Subcutaneous adipose tissue (tissue), 4 donors: ENCODE measurements around the gene DAO. TPM values are rescaled to one million over a fixed set of nuclear protein-coding genes. Genes with fewer than 3 reads are reported as not detected.

Source experiments
- CTCF ChIP-seq: fragments of 450-650 bp; IDR thresholded peaks from one replicate; pipeline ENCODE4 v1.5.1; 2016; ENCODE audit warnings: low read depth, mild to moderate bottlenecking, control low read depth, antibody characterized with exemption, moderate library complexity
- total RNA-seq, 4 donors: library from RNA; depleted of rRNA; stranded (reverse); fragments of >200 nt; gene quantifications; one replicate each; pipeline ENCODE4 v1.1.0, GENCODE V29; 2016

DAO gene
- total RNA-seq, 4 donors from 2014 or later, result not detected

- no peak for TF ChIP-seq CTCF
Measured at GRCh38 chr12:108884116-108885012, 4.5 kb downstream of the DAO start.

DNA sequence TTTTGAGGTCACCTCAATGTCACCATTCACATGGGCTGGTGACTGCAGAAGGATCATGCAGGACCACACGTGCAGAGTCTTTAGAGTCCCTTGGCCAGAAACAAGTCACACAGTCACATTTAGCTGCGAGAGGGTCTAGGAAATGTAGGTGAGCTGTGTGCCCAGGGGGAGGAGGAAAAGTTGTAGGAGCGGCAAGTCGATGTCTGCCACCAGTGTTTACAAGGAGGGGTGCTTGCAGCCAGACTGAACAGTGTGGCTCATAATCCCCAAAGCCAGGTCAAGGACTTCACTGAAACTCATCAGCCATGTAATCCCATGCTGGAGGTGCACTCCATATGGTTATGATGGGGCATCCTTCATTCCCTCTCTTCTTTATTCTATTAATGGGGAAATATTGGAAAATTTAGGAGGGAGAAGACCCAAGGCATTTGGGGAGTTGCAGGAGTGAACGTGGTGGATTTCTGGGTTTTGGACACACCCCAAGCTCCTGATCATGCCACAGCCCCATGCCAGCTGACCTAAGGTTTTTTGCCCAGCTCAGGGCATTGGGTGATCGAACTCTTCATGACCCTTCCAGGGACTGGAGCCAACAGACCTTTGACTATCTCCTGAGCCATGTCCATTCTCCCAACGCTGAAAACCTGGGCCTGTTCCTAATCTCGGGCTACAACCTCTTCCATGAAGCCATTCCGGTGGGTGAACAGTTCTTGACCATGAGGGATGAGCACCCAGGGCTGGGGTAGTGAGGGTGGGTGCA lies 7.2 kb downstream of the DAO start:
- no peak for TF ChIP-seq CTCF

GRCh38 chr12:108888031-108888430 lies 8.1 kb downstream of the DAO start:
- TF ChIP-seq CTCF, result no peak

DNA sequence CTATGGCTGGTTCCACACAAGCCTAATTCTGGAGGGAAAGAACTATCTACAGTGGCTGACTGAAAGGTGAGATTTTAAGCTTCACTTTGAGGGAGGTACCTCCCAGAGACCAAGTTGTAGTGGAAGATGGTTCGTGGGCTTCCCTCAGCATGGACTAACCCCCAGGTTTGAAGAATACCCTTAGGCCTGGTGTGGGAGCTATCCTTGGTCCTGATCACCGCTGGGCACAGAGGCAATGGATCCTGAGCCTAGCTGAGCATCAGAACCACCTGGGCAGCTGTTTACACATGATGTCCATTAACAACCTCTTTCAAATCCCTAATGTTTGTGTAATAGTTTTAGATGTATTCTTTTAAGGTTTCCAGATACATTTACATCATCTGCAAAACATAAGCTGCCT lies 10.3 kb downstream of the DAO start:
- TF ChIP-seq CTCF, result no peak

GRCh38 chr12:108895220-108895802 lies 15.4 kb downstream of the DAO start:
- TF ChIP-seq CTCF, result no peak

DNA sequence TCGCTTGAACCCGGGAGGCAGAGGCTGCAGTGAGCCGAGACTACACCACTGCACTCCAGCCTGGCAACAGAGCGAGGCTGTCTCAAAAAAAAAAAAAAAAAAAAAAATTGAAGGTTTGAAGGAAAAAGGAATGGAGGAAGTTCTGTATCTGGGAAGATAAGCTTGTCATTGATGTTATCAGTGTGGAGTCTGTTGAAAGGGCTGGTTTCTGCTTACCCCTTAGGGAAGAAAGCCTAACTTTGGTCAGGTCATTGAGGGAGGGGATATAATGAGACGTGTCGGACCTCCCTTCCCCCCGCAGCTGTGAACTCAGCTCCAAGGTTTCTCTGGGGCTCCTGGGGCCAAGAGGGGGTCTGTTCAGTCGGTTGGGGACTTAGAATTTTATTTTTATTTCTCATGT lies 16.4 kb downstream of the DAO start:
- TF ChIP-seq CTCF, result no peak

GRCh38 chr12:108896817-108897216 lies 16.9 kb downstream of the DAO start:
- no peak for TF ChIP-seq CTCF
